Measurements from ENCODE around the gene FAT1. TPM values are rescaled to one million over a fixed set of nuclear protein-coding genes. Genes with fewer than 3 reads are reported as not detected.

FAT1 gene
- total RNA-seq, 2 donors from 2014 or later: 291 to 299 TPM

- no peak for ATAC-seq
Observed at GRCh38 chr4:186561748-186562147, 161.9 kb downstream of the FAT1 start.

GRCh38 chr4:186560647-186561046 lies 163.0 kb downstream of the FAT1 start:
- DNase-seq (no peak), ATAC-seq (peak; percentile 67)
- intact Hi-C loops (cut with DNase I, micrococcal nuclease): no loop called here

More at GRCh38 chr4:186561748-186562147, 161.9 kb downstream of the FAT1 start:
- DNase-seq: no peak
- intact Hi-C loops (cut with DNase I, micrococcal nuclease): no loop called here

- ATAC-seq: no peak
- DNase-seq: no peak
- intact Hi-C loops (cut with DNase I, micrococcal nuclease): no loop called here
Observed at GRCh38 chr4:186557486-186557885, 166.2 kb downstream of the FAT1 start.

GRCh38 chr4:186557061-186557460 lies 166.6 kb downstream of the FAT1 start:
- intact Hi-C loops (cut with DNase I, micrococcal nuclease): no loop called here
- ATAC-seq (no peak), DNase-seq (no peak)

GRCh38 chr4:186554914-186555827 lies 168.5 kb downstream of the FAT1 start, which contains the start of gene MTNR1A:
Gene MTNR1A, minus strand, starts transcription at chr4:186555567. Its CDS starts 202 bp downstream, at chr4:186555365.
- peak in 1 of 2 donors; percentile 63 for DNase-seq

GRCh38 chr4:186554539-186554913 lies 169.1 kb downstream of the FAT1 start:
- peak; percentile 83 to 86 for DNase-seq
- ATAC-seq: peak; percentile 89
- intact Hi-C loops (cut with DNase I, micrococcal nuclease): no loop called here

More at GRCh38 chr4:186554914-186555827, 168.5 kb downstream of the FAT1 start, which contains the start of gene MTNR1A:
- intact Hi-C loops (cut with DNase I, micrococcal nuclease): no loop called here
- ATAC-seq: peak; percentile 63

- intact Hi-C loops (cut with DNase I, micrococcal nuclease): no loop called here
- peak; percentile 69 for ATAC-seq
- DNase-seq: peak in 1 of 2 donors; percentile 49
Observed at GRCh38 chr4:186553717-186554116, 169.9 kb downstream of the FAT1 start.

- ATAC-seq (no peak), DNase-seq (no peak)
- intact Hi-C loops (cut with DNase I, micrococcal nuclease): no loop called here
Observed at GRCh38 chr4:186551849-186552248, 171.8 kb downstream of the FAT1 start.

- ATAC-seq (no peak), DNase-seq (no peak)
- intact Hi-C loops (cut with DNase I, micrococcal nuclease): no loop called here
Observed at GRCh38 chr4:186545436-186545835, 178.2 kb downstream of the FAT1 start.

GRCh38 chr4:186543206-186543605 lies 180.4 kb downstream of the FAT1 start:
- intact Hi-C loops (cut with DNase I, micrococcal nuclease): no loop called here
- no peak for ATAC-seq
- DNase-seq: no peak

GRCh38 chr4:186541801-186542200 lies 181.9 kb downstream of the FAT1 start:
- no peak for ATAC-seq
- no peak for DNase-seq
- intact Hi-C loops (cut with DNase I, micrococcal nuclease): no loop called here

- peak; percentile 20 to 33 for DNase-seq
- intact Hi-C loops (cut with DNase I, micrococcal nuclease): no loop called here
- ATAC-seq: peak; percentile 76
Observed at GRCh38 chr4:186537843-186538521, 185.7 kb downstream of the FAT1 start.

Other genes starting within 250 kb of the FAT1 start
- gene MTNR1A, start 168.3 kb downstream of the FAT1 start, total RNA-seq: 1 to 10 TPM; 3.3 to 5.8 TPM

All from left colon (tissue), 2 donors.